WTC11 (cell line): ENCODE results near the gene IL36A. TPM values are rescaled to one million over a fixed set of nuclear protein-coding genes. Genes with fewer than 3 reads are reported as not detected.

Source experiments
- ATAC-seq: fragments of 200-7000 bp; cut with Tn5 transposase; 2 replicates; pipeline ENCODE4 v1.10.0; 2021; ENCODE audit warnings: mild to moderate bottlenecking, moderate library complexity
- CTCF ChIA-PET: fragments of 300-600 bp; sonication (Branson Sonifier 250); formaldehyde crosslinking; loops from one replicate; lab custom pipeline; 2021; ENCODE audit warnings: antibody characterized with exemption; lab: Charles Lee
- POLR2A ChIA-PET: fragments of 350-600 bp; sonication (Branson Sonifier 250); formaldehyde crosslinking; loops from one replicate; lab custom pipeline; 2021; ENCODE audit warnings: antibody characterized with exemption; lab: Charles Lee
- DNase-seq: peaks from one replicate; pipeline ENCODE4 v3.0.0; 2021; ENCODE audit warnings: low spot score
- H3K27ac Mint-ChIP-seq: 2 replicates; pipeline ENCODE4 v1.8.0; 2021; ENCODE audit warnings: mixed read lengths
- H3K27me3 Mint-ChIP-seq: 2 replicates; pipeline ENCODE4 v1.8.0; 2021; ENCODE audit warnings: low read depth, mild to moderate bottlenecking, moderate library complexity, mixed read lengths
- H3K36me3 Mint-ChIP-seq: 2 replicates; pipeline ENCODE4 v1.8.0; 2021; ENCODE audit warnings: mixed read lengths
- H3K4me1 Mint-ChIP-seq: 2 replicates; pipeline ENCODE4 v1.8.0; 2022; ENCODE audit warnings: mixed read lengths
- H3K4me3 Mint-ChIP-seq: 2 replicates; pipeline ENCODE4 v1.8.0; 2021; ENCODE audit warnings: mild to moderate bottlenecking, moderate library complexity, mixed read lengths
- H3K9me3 Mint-ChIP-seq: 2 replicates; pipeline ENCODE4 v1.8.0; 2021; ENCODE audit warnings: mixed read lengths
- FOXJ3 ChIP-seq: sonication (generic); formaldehyde crosslinking; IDR thresholded peaks from 2 replicates; pipeline ENCODE4 v1.9.0; 2021; ENCODE audit warnings: missing genetic modification reagents, mild to moderate bottlenecking, borderline replicate concordance
- total RNA-seq: library from RNA; stranded (reverse); gene quantifications from 3 replicates; pipeline ENCODE4 v1.2.3, GENCODE V29; 2021

IL36A gene
- total RNA-seq, 1 experiment from 2014 or later = not detected

GRCh38 chr2:113057117-113057516 lies 51.9 kb downstream of the IL36A start:
- Mint-ChIP-seq H3K9me3 (peaks cover 44% of the 10 kb centered on the region), H3K27me3 (peaks cover 80% of the 10 kb centered on the region), H3K36me3 (peaks cover 29% of the 10 kb centered on the region), H3K27ac (no peak overlapping the region), H3K4me1 (no peaks in the 10 kb centered on the region), H3K4me3 (no peak overlapping the region)
- POLR2A ChIA-PET = no interaction called here
- TF ChIP-seq FOXJ3 (CRISPR knock-in tag) = no peak
- ATAC-seq = no peak
- CTCF ChIA-PET = no interaction called here
- DNase-seq = no peak

Other genes starting within 250 kb of the IL36A start
- gene CKAP2L, start 240.8 kb upstream of the IL36A start, total RNA-seq = 17.7 to 25.6 TPM (median 17.9 TPM) in 3 replicates
- 0.34 to 0.55 TPM (median 0.42 TPM) in 3 replicates for gene IL1A, start 221.0 kb upstream of the IL36A start, total RNA-seq
- not detected in 3 replicates for gene IL1B, start 168.7 kb upstream of the IL36A start, total RNA-seq
- 0.30 to 0.48 TPM in 2 of 3 replicates, not detected in the other for gene IL37, start 94.3 kb upstream of the IL36A start, total RNA-seq
- 0.32 TPM in 1 of 3 replicates, not detected in the others for gene IL36G, start 27.5 kb upstream of the IL36A start, total RNA-seq
- not detected in 3 replicates for gene IL36B, start 47.4 kb downstream of the IL36A start, total RNA-seq
- gene IL36RN, start 53.7 kb downstream of the IL36A start, total RNA-seq = not detected in 3 replicates
- not detected in 3 replicates for gene IL1F10, start 62.5 kb downstream of the IL36A start, total RNA-seq
- not detected in 3 replicates for gene IL1RN, start 122.1 kb downstream of the IL36A start, total RNA-seq
- 1.5 to 2.7 TPM (median 2.3 TPM) in 3 replicates for gene PSD4, start 168.5 kb downstream of the IL36A start, total RNA-seq